ENCODE data around the gene SCP2.
A peak's percentile ranks its signal among the peaks of the same experiment; 100 is the strongest.

The SCP2 gene

DNA sequence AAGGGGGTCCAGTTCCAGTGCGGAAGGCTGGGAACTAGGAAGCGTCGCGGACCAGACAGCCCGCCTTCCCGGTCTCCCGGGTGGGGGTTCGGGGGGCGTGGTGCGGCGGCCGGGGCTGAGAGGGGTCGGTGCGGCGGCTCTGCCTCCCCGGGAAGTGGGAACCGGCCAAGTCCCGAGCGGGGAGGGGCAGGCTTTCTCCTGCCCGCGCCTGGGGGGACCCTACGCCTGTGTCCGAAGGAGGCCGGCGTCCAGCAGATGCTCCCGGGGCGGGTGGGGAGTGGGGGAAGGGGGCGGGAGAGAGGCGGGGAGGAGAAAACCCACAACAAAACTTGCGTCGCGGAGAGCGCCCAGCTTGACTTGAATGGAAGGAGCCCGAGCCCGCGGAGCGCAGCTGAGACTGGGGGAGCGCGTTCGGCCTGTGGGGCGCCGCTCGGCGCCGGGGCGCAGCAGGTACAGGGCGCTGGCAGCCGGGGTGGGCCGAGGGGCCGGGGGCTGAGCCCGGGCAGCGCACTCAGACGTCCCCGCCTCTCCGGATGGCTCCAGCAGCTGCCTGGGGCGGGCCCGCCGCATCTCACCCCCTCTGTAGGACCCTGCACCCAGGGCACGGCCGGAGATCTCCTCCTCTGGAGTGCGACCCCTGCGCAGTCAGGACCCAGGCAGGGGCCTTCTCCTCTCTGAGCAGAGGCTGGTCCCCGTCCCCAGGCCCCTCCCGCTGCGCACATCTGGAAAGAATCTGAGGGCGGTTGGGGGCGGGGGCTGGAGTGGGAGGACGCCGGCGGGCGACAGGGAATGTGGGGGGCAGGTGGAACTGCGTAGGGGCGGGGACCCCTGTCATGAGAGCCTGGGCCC lies 135.0 kb downstream of the SCP2 start, which contains the start of gene PODN:
Gene PODN, plus strand, starts transcription at position 355 of the 849 bp plus-strand sequence. CDS start 7,643 bp downstream, outside the sequence.
- H3K4me1 ChIP-seq (ENCODE audit: control insufficient read depth, insufficient read depth, low read depth, low read length) = peaks cover 20% of the 10 kb centered on the region
- no peak within 1 kb of the TSS for H3K27ac ChIP-seq (ENCODE audit: low read length, poor library complexity, severe bottlenecking)
- peak within 1 kb of the TSS in 1 of 2 experiments; percentile 57 for H3K14ac ChIP-seq (ENCODE audit: low read length in 2 of 2)
- peak within 1 kb of the TSS; percentile 67 for H2BK120ac ChIP-seq (ENCODE audit: low read depth, low read length)
- H3K27me3 ChIP-seq (ENCODE audit: control insufficient read depth in 1 of 2, insufficient read depth in 1 of 2, low read length in 2 of 2) = peaks cover 0 to 38% of the 10 kb centered on the region in 2 experiments
- peak within 1 kb of the TSS; percentile 75 for H4K8ac ChIP-seq (ENCODE audit: low read length)
- peak within 1 kb of the TSS; percentile 42 to 64 for H3K4ac ChIP-seq (ENCODE audit: low read depth in 1 of 2, low read length in 2 of 2)
- peak within 1 kb of the TSS; percentile 41 to 76 for H2BK12ac ChIP-seq (ENCODE audit: low read length in 2 of 2)
- peak within 1 kb of the TSS; percentile 57 to 80 for H3K18ac ChIP-seq (ENCODE audit: low read depth in 1 of 2, low read length in 2 of 2)
- peak within 1 kb of the TSS; percentile 52 to 86 for H3K4me3 ChIP-seq (ENCODE audit: insufficient read depth in 1 of 2, low read depth in 1 of 2, low read length in 2 of 2)
- WGBS = 2% methylated on average over 41 of the region's 73 CpGs
- no peak within 1 kb of the TSS for H2AFZ ChIP-seq (ENCODE audit: low read depth, low read length)
- H3K23ac ChIP-seq (ENCODE audit: low read length in 2 of 2) = peak within 1 kb of the TSS in 1 of 2 experiments; percentile 17
- no peak within 1 kb of the TSS for H2BK5ac ChIP-seq (ENCODE audit: low read depth, low read length, poor library complexity, severe bottlenecking)
- no peaks in the 10 kb centered on the region for H3K79me1 ChIP-seq (replicated peaks; ENCODE audit: low read length, poor library complexity, severe bottlenecking)
- no peaks in the 10 kb centered on the region for H3K9me3 ChIP-seq (ENCODE audit: control insufficient read depth, low read length)
- peaks cover 0 to 17% of the 10 kb centered on the region in 2 experiments for H3K36me3 ChIP-seq (ENCODE audit: control insufficient read depth in 1 of 2, insufficient read depth in 2 of 2, low read depth in 1 of 2, low read length in 2 of 2)
- H2AK5ac ChIP-seq (ENCODE audit: low read length, severe bottlenecking) = no peak within 1 kb of the TSS
- peak; percentile 39 for DNase-seq
- peak within 1 kb of the TSS; percentile 88 for H3K9ac ChIP-seq (ENCODE audit: low read length)
- peak within 1 kb of the TSS; percentile 97 for H3K4me2 ChIP-seq (ENCODE audit: low read length, poor library complexity, severe bottlenecking)
- peak within 1 kb of the TSS; percentile 56 for H2BK15ac ChIP-seq (ENCODE audit: low read depth, poor library complexity, severe bottlenecking)
- peak within 1 kb of the TSS; percentile 78 for H4K91ac ChIP-seq (ENCODE audit: low read length)

DNA sequence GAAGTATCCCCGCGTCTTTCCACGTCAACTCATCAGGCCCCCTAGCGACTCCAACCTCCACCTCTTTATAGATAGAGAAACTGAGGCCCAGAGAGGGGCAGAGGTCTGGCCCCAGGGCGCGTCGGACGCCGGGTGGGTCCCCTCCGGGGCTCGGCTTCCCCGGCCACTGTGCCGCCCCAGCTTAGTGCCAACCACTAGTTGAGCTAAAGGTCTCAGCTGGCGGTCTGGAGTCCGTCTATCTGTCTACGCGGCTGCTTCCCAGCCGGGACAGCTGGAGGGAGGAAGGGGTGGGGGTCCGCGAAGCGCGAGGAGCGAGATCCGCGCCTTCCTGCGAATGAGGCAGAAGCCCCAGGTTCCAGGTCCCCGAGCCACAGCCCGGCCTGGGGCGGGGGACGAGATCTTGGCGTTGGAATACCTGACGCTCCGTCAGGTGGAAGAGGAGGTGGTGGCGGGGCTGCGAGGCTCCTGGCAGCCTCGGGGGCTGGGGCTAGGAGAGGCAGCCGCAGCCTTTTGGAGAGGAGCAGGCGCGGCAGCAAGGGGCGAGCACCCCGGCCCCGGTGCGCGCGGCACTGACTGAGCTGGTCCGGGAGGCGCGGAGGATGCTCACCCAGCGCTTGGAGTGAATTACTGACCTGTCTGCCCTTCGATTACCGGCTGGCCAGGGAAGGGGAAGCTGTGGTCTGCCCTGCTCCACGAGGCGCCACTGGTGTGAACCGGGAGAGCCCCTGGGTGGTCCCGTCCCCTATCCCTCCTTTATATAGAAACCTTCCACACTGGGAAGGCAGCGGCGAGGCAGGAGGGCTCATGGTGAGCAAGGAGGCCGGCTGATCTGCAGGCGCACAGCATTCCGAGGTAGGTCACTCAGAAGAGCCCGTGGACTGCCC lies 135.9 kb downstream of the SCP2 start:
- H3K23ac ChIP-seq (ENCODE audit: low read length in 2 of 2) = no peak overlapping the region
- peaks cover 20% of the 10 kb centered on the region for H3K4me1 ChIP-seq (ENCODE audit: control insufficient read depth, insufficient read depth, low read depth, low read length)
- no peaks in the 10 kb centered on the region for H3K79me1 ChIP-seq (replicated peaks; ENCODE audit: low read length, poor library complexity, severe bottlenecking)
- WGBS = 11% methylated on average over 58 of the region's 61 CpGs
- peak overlapping the region; percentile 83 for H3K9ac ChIP-seq (ENCODE audit: low read length)
- H4K8ac ChIP-seq (ENCODE audit: low read length) = peak overlapping the region; percentile 45
- H3K14ac ChIP-seq (ENCODE audit: low read length in 2 of 2) = no peak overlapping the region
- H2BK5ac ChIP-seq (ENCODE audit: low read depth, low read length, poor library complexity, severe bottlenecking) = no peak overlapping the region
- H3K36me3 ChIP-seq (ENCODE audit: control insufficient read depth in 1 of 2, insufficient read depth in 2 of 2, low read depth in 1 of 2, low read length in 2 of 2) = peaks cover 0 to 18% of the 10 kb centered on the region in 2 experiments
- peak overlapping the region; percentile 13 for H2BK15ac ChIP-seq (ENCODE audit: low read depth, poor library complexity, severe bottlenecking)
- peak overlapping the region; percentile 41 to 45 for H2BK12ac ChIP-seq (ENCODE audit: low read length in 2 of 2)
- peak overlapping the region; percentile 52 for H4K91ac ChIP-seq (ENCODE audit: low read length)
- DNase-seq = peak; percentile 20
- peak overlapping the region; percentile 24 for H2BK120ac ChIP-seq (ENCODE audit: low read depth, low read length)
- H3K9me3 ChIP-seq (ENCODE audit: control insufficient read depth, low read length) = no peaks in the 10 kb centered on the region
- peak overlapping the region; percentile 27 to 32 for H3K4ac ChIP-seq (ENCODE audit: low read depth in 1 of 2, low read length in 2 of 2)
- no peak overlapping the region for H2AFZ ChIP-seq (ENCODE audit: low read depth, low read length)
- H3K4me2 ChIP-seq (ENCODE audit: low read length, poor library complexity, severe bottlenecking) = peak overlapping the region; percentile 97
- no peak overlapping the region for H2AK5ac ChIP-seq (ENCODE audit: low read length, severe bottlenecking)
- peak overlapping the region in 1 of 2 experiments; percentile 86 for H3K4me3 ChIP-seq (ENCODE audit: insufficient read depth in 1 of 2, low read depth in 1 of 2, low read length in 2 of 2)
- H3K18ac ChIP-seq (ENCODE audit: low read depth in 1 of 2, low read length in 2 of 2) = peak overlapping the region; percentile 9 to 49
- H3K27ac ChIP-seq (ENCODE audit: low read length, poor library complexity, severe bottlenecking) = no peak overlapping the region
- peaks cover 0 to 38% of the 10 kb centered on the region in 2 experiments for H3K27me3 ChIP-seq (ENCODE audit: control insufficient read depth in 1 of 2, insufficient read depth in 1 of 2, low read length in 2 of 2)

DNA sequence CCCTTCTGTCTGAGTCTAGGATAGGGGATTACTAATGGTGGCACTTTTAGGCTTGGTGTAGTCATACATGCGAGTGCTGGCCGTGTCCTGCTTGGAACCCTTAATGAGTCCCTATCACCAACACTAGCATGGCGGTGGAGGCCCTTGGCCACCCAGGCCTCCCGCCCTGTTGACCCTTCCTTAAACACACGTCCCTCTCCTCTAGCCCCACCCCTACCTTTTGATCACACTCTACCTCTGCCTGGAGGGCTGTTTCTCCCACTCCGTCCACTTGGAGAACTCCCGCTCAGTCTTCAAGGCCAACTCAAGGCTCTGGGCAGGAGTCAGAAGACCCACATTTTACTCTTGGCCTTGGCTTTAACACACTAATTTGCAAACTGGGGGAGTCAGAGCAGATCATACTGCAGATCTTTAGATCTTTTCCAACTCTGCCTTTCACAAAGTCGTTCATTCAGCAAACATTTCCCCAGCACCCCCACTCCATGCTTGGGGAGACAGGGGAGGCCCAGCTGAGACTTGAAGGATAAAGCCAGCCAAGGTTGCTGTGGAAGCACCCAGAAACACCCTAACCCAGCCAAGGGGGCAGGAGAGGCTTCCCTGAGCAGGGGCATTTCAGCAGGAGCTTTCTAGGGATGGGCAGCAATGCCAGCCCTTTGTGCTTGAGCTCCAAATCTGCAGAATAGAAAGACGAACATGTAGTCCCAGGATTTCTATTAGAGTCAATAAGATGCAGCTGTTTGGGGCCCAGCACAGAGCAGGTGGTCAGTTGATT lies 136.9 kb downstream of the SCP2 start:
- H3K27me3 ChIP-seq (ENCODE audit: control insufficient read depth in 1 of 2, insufficient read depth in 1 of 2, low read length in 2 of 2) = peaks cover 0 to 38% of the 10 kb centered on the region in 2 experiments

More for the DNA sequence above, 136.9 kb downstream of the SCP2 start:
- Histone ChIP-seq H4K8ac (ENCODE audit: low read length) (no peak overlapping the region), H2BK15ac (ENCODE audit: low read depth, poor library complexity, severe bottlenecking) (peak overlapping the region; percentile 21), H2AK5ac (ENCODE audit: low read length, severe bottlenecking) (no peak overlapping the region), H3K36me3 (ENCODE audit: control insufficient read depth in 1 of 2, insufficient read depth in 2 of 2, low read depth in 1 of 2, low read length in 2 of 2) (peaks cover 0 to 27% of the 10 kb centered on the region in 2 experiments), H3K27ac (ENCODE audit: low read length, poor library complexity, severe bottlenecking) (no peak overlapping the region), H3K79me1 (replicated peaks; ENCODE audit: low read length, poor library complexity, severe bottlenecking) (no peaks in the 10 kb centered on the region), H3K4me3 (ENCODE audit: insufficient read depth in 1 of 2, low read depth in 1 of 2, low read length in 2 of 2) (peak overlapping the region in 1 of 2 experiments; percentile 86), H3K9me3 (ENCODE audit: control insufficient read depth, low read length) (no peaks in the 10 kb centered on the region), H2BK12ac (ENCODE audit: low read length in 2 of 2) (no peak overlapping the region), H3K4me2 (ENCODE audit: low read length, poor library complexity, severe bottlenecking) (no peak overlapping the region), H2BK5ac (ENCODE audit: low read depth, low read length, poor library complexity, severe bottlenecking) (no peak overlapping the region), H3K9ac (ENCODE audit: low read length) (peak overlapping the region; percentile 83), H3K4me1 (ENCODE audit: control insufficient read depth, insufficient read depth, low read depth, low read length) (peaks cover 20% of the 10 kb centered on the region), H3K18ac (ENCODE audit: low read depth in 1 of 2, low read length in 2 of 2) (peak overlapping the region in 1 of 2 experiments; percentile 16), H4K91ac (ENCODE audit: low read length) (no peak overlapping the region), H3K14ac (ENCODE audit: low read length in 2 of 2) (no peak overlapping the region), H3K23ac (ENCODE audit: low read length in 2 of 2) (no peak overlapping the region), H2BK120ac (ENCODE audit: low read depth, low read length) (no peak overlapping the region), H3K4ac (ENCODE audit: low read depth in 1 of 2, low read length in 2 of 2) (no peak overlapping the region), H2AFZ (ENCODE audit: low read depth, low read length) (no peak overlapping the region)
- no peak for DNase-seq
- WGBS = 86% methylated on average over 9 of the region's 9 CpGs

Measured in mesenchymal stem cell (in vitro differentiated cells and primary cell).